ENCODE data around the gene PSMB5.
A peak's percentile ranks its signal among the peaks of the same experiment; 100 is the strongest.

Gene PSMB5

GRCh38 chr14:23060536-23061260 is 26.0 kb upstream of the PSMB5 start:
- no peaks in the 10 kb centered on the region for H3K9me3 ChIP-seq (ENCODE audit: control insufficient read depth in 1 of 2, low read length in 2 of 2)
- no peak overlapping the region for H3K9ac ChIP-seq (ENCODE audit: low read depth in 1 of 2, low read length in 2 of 2)
- H3K27ac ChIP-seq (ENCODE audit: low read depth, low read length) = no peak overlapping the region
- H3K4me1 ChIP-seq (ENCODE audit: control insufficient read depth in 1 of 2, insufficient read depth in 2 of 2, low read length in 2 of 2) = peaks cover 14 to 17% of the 10 kb centered on the region in 2 donors
- H3K4me3 ChIP-seq (ENCODE audit: low read depth in 1 of 2, low read length in 2 of 2) = no peak overlapping the region
- H3K36me3 ChIP-seq (ENCODE audit: control insufficient read depth in 1 of 2, insufficient read depth in 2 of 2, low read length in 2 of 2) = peaks cover 39 to 64% of the 10 kb centered on the region in 2 donors
- no peaks in the 10 kb centered on the region for H3K27me3 ChIP-seq (ENCODE audit: control insufficient read depth in 1 of 2, insufficient read depth in 2 of 2, low read length in 2 of 2)

- Histone ChIP-seq H3K4me3 (ENCODE audit: low read depth in 1 of 2, low read length in 2 of 2) (no peak overlapping the region), H3K27me3 (ENCODE audit: control insufficient read depth in 1 of 2, insufficient read depth in 2 of 2, low read length in 2 of 2) (no peaks in the 10 kb centered on the region), H3K4me1 (ENCODE audit: control insufficient read depth in 1 of 2, insufficient read depth in 2 of 2, low read length in 2 of 2) (peaks cover 14 to 17% of the 10 kb centered on the region in 2 donors), H3K27ac (ENCODE audit: low read depth, low read length) (no peak overlapping the region), H3K9ac (ENCODE audit: low read depth in 1 of 2, low read length in 2 of 2) (no peak overlapping the region), H3K9me3 (ENCODE audit: control insufficient read depth in 1 of 2, low read length in 2 of 2) (no peaks in the 10 kb centered on the region), H3K36me3 (ENCODE audit: control insufficient read depth in 1 of 2, insufficient read depth in 2 of 2, low read length in 2 of 2) (peaks cover 35 to 47% of the 10 kb centered on the region in 2 donors)
Measured at GRCh38 chr14:23058654-23059504, 24.2 kb upstream of the PSMB5 start.

- H3K9ac ChIP-seq (ENCODE audit: low read depth in 1 of 2, low read length in 2 of 2) = peak overlapping the region in 1 of 2 donors; percentile 66
- peaks cover 14 to 17% of the 10 kb centered on the region in 2 donors for H3K4me1 ChIP-seq (ENCODE audit: control insufficient read depth in 1 of 2, insufficient read depth in 2 of 2, low read length in 2 of 2)
- no peak overlapping the region for H3K27ac ChIP-seq (ENCODE audit: low read depth, low read length)
- no peaks in the 10 kb centered on the region for H3K27me3 ChIP-seq (ENCODE audit: control insufficient read depth in 1 of 2, insufficient read depth in 2 of 2, low read length in 2 of 2)
- no peaks in the 10 kb centered on the region for H3K9me3 ChIP-seq (ENCODE audit: control insufficient read depth in 1 of 2, low read length in 2 of 2)
- H3K4me3 ChIP-seq (ENCODE audit: low read depth in 1 of 2, low read length in 2 of 2) = peak overlapping the region; percentile 72 to 74
- H3K36me3 ChIP-seq (ENCODE audit: control insufficient read depth in 1 of 2, insufficient read depth in 2 of 2, low read length in 2 of 2) = peaks cover 26 to 38% of the 10 kb centered on the region in 2 donors
Measured at GRCh38 chr14:23057757-23058653, 23.3 kb upstream of the PSMB5 start.

- no peaks in the 10 kb centered on the region for H3K9me3 ChIP-seq (ENCODE audit: control insufficient read depth in 1 of 2, low read length in 2 of 2)
- no peak within 1 kb of the TSS for H3K27ac ChIP-seq (ENCODE audit: low read depth, low read length)
- peak within 1 kb of the TSS; percentile 72 to 74 for H3K4me3 ChIP-seq (ENCODE audit: low read depth in 1 of 2, low read length in 2 of 2)
- H3K27me3 ChIP-seq (ENCODE audit: control insufficient read depth in 1 of 2, insufficient read depth in 2 of 2, low read length in 2 of 2) = no peaks in the 10 kb centered on the region
- peaks cover 18 to 29% of the 10 kb centered on the region in 2 donors for H3K36me3 ChIP-seq (ENCODE audit: control insufficient read depth in 1 of 2, insufficient read depth in 2 of 2, low read length in 2 of 2)
- H3K9ac ChIP-seq (ENCODE audit: low read depth in 1 of 2, low read length in 2 of 2) = peak within 1 kb of the TSS; percentile 33 to 66
- peaks cover 14 to 17% of the 10 kb centered on the region in 2 donors for H3K4me1 ChIP-seq (ENCODE audit: control insufficient read depth in 1 of 2, insufficient read depth in 2 of 2, low read length in 2 of 2)
Measured at GRCh38 chr14:23056956-23057756, 22.5 kb upstream of the PSMB5 start, which contains the start of gene CDH24. Gene CDH24 (minus strand): TSS chr14:23057520. CDS start chr14:23055733, 1,787 bp downstream.

- Histone ChIP-seq H3K36me3 (ENCODE audit: control insufficient read depth in 1 of 2, insufficient read depth in 2 of 2, low read length in 2 of 2) (peaks cover 14 to 26% of the 10 kb centered on the region in 2 donors), H3K4me3 (ENCODE audit: low read depth in 1 of 2, low read length in 2 of 2) (peak overlapping the region; percentile 48 to 61), H3K4me1 (ENCODE audit: control insufficient read depth in 1 of 2, insufficient read depth in 2 of 2, low read length in 2 of 2) (peaks cover 14 to 17% of the 10 kb centered on the region in 2 donors), H3K27ac (ENCODE audit: low read depth, low read length) (no peak overlapping the region), H3K9ac (ENCODE audit: low read depth in 1 of 2, low read length in 2 of 2) (peak overlapping the region; percentile 26 to 45), H3K27me3 (ENCODE audit: control insufficient read depth in 1 of 2, insufficient read depth in 2 of 2, low read length in 2 of 2) (no peaks in the 10 kb centered on the region), H3K9me3 (ENCODE audit: control insufficient read depth in 1 of 2, low read length in 2 of 2) (no peaks in the 10 kb centered on the region)
Measured at GRCh38 chr14:23056145-23056955, 21.6 kb upstream of the PSMB5 start.

GRCh38 chr14:23055621-23056144 is 21.0 kb upstream of the PSMB5 start:
- H3K27ac ChIP-seq (ENCODE audit: low read depth, low read length) = no peak overlapping the region
- H3K4me1 ChIP-seq (ENCODE audit: control insufficient read depth in 1 of 2, insufficient read depth in 2 of 2, low read length in 2 of 2) = peaks cover 14 to 17% of the 10 kb centered on the region in 2 donors
- H3K27me3 ChIP-seq (ENCODE audit: control insufficient read depth in 1 of 2, insufficient read depth in 2 of 2, low read length in 2 of 2) = no peaks in the 10 kb centered on the region
- no peak overlapping the region for H3K9ac ChIP-seq (ENCODE audit: low read depth in 1 of 2, low read length in 2 of 2)
- no peaks in the 10 kb centered on the region for H3K9me3 ChIP-seq (ENCODE audit: control insufficient read depth in 1 of 2, low read length in 2 of 2)
- no peak overlapping the region for H3K4me3 ChIP-seq (ENCODE audit: low read depth in 1 of 2, low read length in 2 of 2)
- peaks cover 9 to 19% of the 10 kb centered on the region in 2 donors for H3K36me3 ChIP-seq (ENCODE audit: control insufficient read depth in 1 of 2, insufficient read depth in 2 of 2, low read length in 2 of 2)

- Histone ChIP-seq H3K9ac (ENCODE audit: low read depth in 1 of 2, low read length in 2 of 2) (no peak overlapping the region), H3K27ac (ENCODE audit: low read depth, low read length) (no peak overlapping the region), H3K27me3 (ENCODE audit: control insufficient read depth in 1 of 2, insufficient read depth in 2 of 2, low read length in 2 of 2) (no peaks in the 10 kb centered on the region), H3K4me3 (ENCODE audit: low read depth in 1 of 2, low read length in 2 of 2) (no peak overlapping the region), H3K36me3 (ENCODE audit: control insufficient read depth in 1 of 2, insufficient read depth in 2 of 2, low read length in 2 of 2) (peaks cover 8 to 14% of the 10 kb centered on the region in 2 donors), H3K4me1 (ENCODE audit: control insufficient read depth in 1 of 2, insufficient read depth in 2 of 2, low read length in 2 of 2) (peaks cover 14 to 17% of the 10 kb centered on the region in 2 donors), H3K9me3 (ENCODE audit: control insufficient read depth in 1 of 2, low read length in 2 of 2) (no peaks in the 10 kb centered on the region)
Measured at GRCh38 chr14:23055147-23055550, 20.4 kb upstream of the PSMB5 start.

GRCh38 chr14:23054000-23054811 is 19.5 kb upstream of the PSMB5 start:
- Histone ChIP-seq H3K36me3 (ENCODE audit: control insufficient read depth in 1 of 2, insufficient read depth in 2 of 2, low read length in 2 of 2) (peaks cover 6% of the 10 kb centered on the region in 2 donors), H3K27me3 (ENCODE audit: control insufficient read depth in 1 of 2, insufficient read depth in 2 of 2, low read length in 2 of 2) (no peaks in the 10 kb centered on the region)

More at GRCh38 chr14:23054000-23054811, 19.5 kb upstream of the PSMB5 start:
- Histone ChIP-seq H3K9me3 (ENCODE audit: control insufficient read depth in 1 of 2, low read length in 2 of 2) (no peaks in the 10 kb centered on the region), H3K27ac (ENCODE audit: low read depth, low read length) (no peak overlapping the region), H3K9ac (ENCODE audit: low read depth in 1 of 2, low read length in 2 of 2) (no peak overlapping the region), H3K4me3 (ENCODE audit: low read depth in 1 of 2, low read length in 2 of 2) (no peak overlapping the region), H3K4me1 (ENCODE audit: control insufficient read depth in 1 of 2, insufficient read depth in 2 of 2, low read length in 2 of 2) (peaks cover 14 to 17% of the 10 kb centered on the region in 2 donors)

Measured in duodenal mucosa (tissue), 2 donors.